Measurements from ENCODE around the gene RNF152.

GRCh38 chr18:61860302-61860701, 32.5 kb downstream of the RNF152 start:
- TF ChIP-seq CREB5 (CRISPR knock-in tag; IDR thresholded peaks at IDR 0.05; ENCODE audit: low read depth) (no peak), TOX (CRISPR knock-in tag; IDR thresholded peaks at IDR 0.05; ENCODE audit: borderline replicate concordance) (no peak), ARNTL (CRISPR knock-in tag; IDR thresholded peaks at IDR 0.05; ENCODE audit: borderline replicate concordance, low read depth) (no peak)
